Measurements from ENCODE around the gene COL7A1. TPM values are rescaled to one million over a fixed set of nuclear protein-coding genes. Genes with fewer than 3 reads are reported as not detected.

Gene COL7A1
- 10 to 100 TPM; 15.7 to 16.6 TPM for total RNA-seq
- polyA plus RNA-seq (2013, experiment 1 of 2) = 18.7 TPM
- 24.0 TPM for polyA plus RNA-seq (2013, experiment 2 of 2)
- long read RNA-seq, experiment 1 = 0 reads
- long read RNA-seq, experiment 2, partial matches to known transcripts = 6 of 12 reads
- long read RNA-seq, experiment 2, other reads (novel, unspliced or antisense) = 5 of 12 reads
- long read RNA-seq, experiment 3, partial matches to known transcripts = 10 of 16 reads
- long read RNA-seq, experiment 3, other reads (novel, unspliced or antisense) = 6 of 16 reads
- long read RNA-seq, experiment 4 = 0 reads

GRCh38 chr3:48595075-48595525, at the start of gene COL7A1:
Gene COL7A1, minus strand, starts transcription at chr3:48595329. Its CDS starts 170 bp downstream, at chr3:48595159.
- WGBS, 2 experiments (ENCODE audit: insufficient coverage in 1 of 2, insufficient read length in 1 of 2) = 19 to 27% methylated on average over 11 to 35 of the region's 35 CpGs
- DNase-seq = no peak
- no peak for TF ChIP-seq CTCF (conservative IDR thresholded peaks at IDR 0.05)
- Histone ChIP-seq H3K4me3 (ENCODE audit: low read length) (no peak within 1 kb of the TSS), H3K36me3 (ENCODE audit: control insufficient read depth, insufficient read depth, low read length) (peaks cover 16% of the 10 kb centered on the region), H3K9me3 (ENCODE audit: control insufficient read depth, low read length) (no peaks in the 10 kb centered on the region), H3K27me3 (ENCODE audit: control insufficient read depth, insufficient read depth, low read length, poor library complexity, severe bottlenecking) (peaks cover 17% of the 10 kb centered on the region), H3K9ac (ENCODE audit: extremely low read depth, low read length, poor library complexity, severe bottlenecking) (peak within 1 kb of the TSS; percentile 3), H3K27ac (ENCODE audit: low read depth, low read length) (no peak within 1 kb of the TSS), H3K4me1 (ENCODE audit: control insufficient read depth, insufficient read depth, low read length) (no peaks in the 10 kb centered on the region)
- peaks cover 13% of the 10 kb centered on the region for H3K4me1 Mint-ChIP-seq
- H3K36me3 Mint-ChIP-seq (ENCODE audit: low read depth) = peaks cover 22% of the 10 kb centered on the region
- no peak within 1 kb of the TSS for H3K27ac Mint-ChIP-seq
- no peaks in the 10 kb centered on the region for H3K9me3 Mint-ChIP-seq
- H3K4me3 Mint-ChIP-seq = peak within 1 kb of the TSS; percentile 45
- H3K27me3 Mint-ChIP-seq (ENCODE audit: insufficient read depth) = peaks cover 9% of the 10 kb centered on the region

GRCh38 chr3:48642605-48643004, 47.5 kb upstream of the COL7A1 start:
- Mint-ChIP-seq H3K9me3 (no peaks in the 10 kb centered on the region), H3K27ac (no peak overlapping the region), H3K4me3 (no peak overlapping the region), H3K27me3 (ENCODE audit: insufficient read depth) (no peaks in the 10 kb centered on the region), H3K4me1 (no peaks in the 10 kb centered on the region), H3K36me3 (ENCODE audit: low read depth) (peaks cover 34% of the 10 kb centered on the region)
- WGBS, 2 experiments (ENCODE audit: insufficient coverage in 1 of 2, insufficient read length in 1 of 2) = 92 to 96% methylated on average over 10 to 12 of the region's 12 CpGs
- no peaks in the 10 kb centered on the region for H3K4me1 ChIP-seq (ENCODE audit: control insufficient read depth, insufficient read depth, low read length)
- H3K27ac ChIP-seq (ENCODE audit: low read depth, low read length) = no peak overlapping the region
- no peak overlapping the region for H3K4me3 ChIP-seq (ENCODE audit: low read length)
- H3K9me3 ChIP-seq (ENCODE audit: control insufficient read depth, low read length) = no peaks in the 10 kb centered on the region
- no peaks in the 10 kb centered on the region for H3K27me3 ChIP-seq (ENCODE audit: control insufficient read depth, insufficient read depth, low read length, poor library complexity, severe bottlenecking)
- H3K36me3 ChIP-seq (ENCODE audit: control insufficient read depth, insufficient read depth, low read length) = peaks cover 15% of the 10 kb centered on the region
- no peak for DNase-seq
- TF ChIP-seq CTCF (conservative IDR thresholded peaks at IDR 0.05) = no peak
- no peak overlapping the region for H3K9ac ChIP-seq (ENCODE audit: extremely low read depth, low read length, poor library complexity, severe bottlenecking)

GRCh38 chr3:48641396-48641795, 46.3 kb upstream of the COL7A1 start:
- WGBS, 2 experiments (ENCODE audit: insufficient coverage in 1 of 2, insufficient read length in 1 of 2) = 90 to 91% methylated on average over 2 to 3 of the region's 3 CpGs
- Mint-ChIP-seq H3K4me3 (no peak overlapping the region), H3K9me3 (no peaks in the 10 kb centered on the region), H3K27me3 (ENCODE audit: insufficient read depth) (no peaks in the 10 kb centered on the region), H3K27ac (no peak overlapping the region), H3K36me3 (ENCODE audit: low read depth) (peaks cover 30% of the 10 kb centered on the region), H3K4me1 (peaks cover 9% of the 10 kb centered on the region)
- Histone ChIP-seq H3K36me3 (ENCODE audit: control insufficient read depth, insufficient read depth, low read length) (peaks cover 15% of the 10 kb centered on the region), H3K4me3 (ENCODE audit: low read length) (no peak overlapping the region), H3K4me1 (ENCODE audit: control insufficient read depth, insufficient read depth, low read length) (peaks cover 10% of the 10 kb centered on the region), H3K9me3 (ENCODE audit: control insufficient read depth, low read length) (no peaks in the 10 kb centered on the region), H3K9ac (ENCODE audit: extremely low read depth, low read length, poor library complexity, severe bottlenecking) (no peak overlapping the region), H3K27me3 (ENCODE audit: control insufficient read depth, insufficient read depth, low read length, poor library complexity, severe bottlenecking) (no peaks in the 10 kb centered on the region), H3K27ac (ENCODE audit: low read depth, low read length) (no peak overlapping the region)
- no peak for DNase-seq
- no peak for TF ChIP-seq CTCF (conservative IDR thresholded peaks at IDR 0.05)
